Measurements from ENCODE around the gene TMEM255B.
A peak's percentile ranks its signal among the peaks of the same experiment; 100 is the strongest.

TMEM255B gene

GRCh38 chr13:113769106-113769505 lies 10.1 kb downstream of the TMEM255B start:
- DNase-seq = peak; percentile 30

- peak; percentile 22 for DNase-seq
Observed at GRCh38 chr13:113769881-113770280, 10.9 kb downstream of the TMEM255B start.

- peak; percentile 3 for DNase-seq
Observed at GRCh38 chr13:113770441-113770840, 11.4 kb downstream of the TMEM255B start.

- DNase-seq = no peak
Observed at GRCh38 chr13:113770937-113771336, 11.9 kb downstream of the TMEM255B start.

- DNase-seq = no peak
Observed at GRCh38 chr13:113771709-113772331, 12.8 kb downstream of the TMEM255B start.

GRCh38 chr13:113774177-113775107 lies 15.4 kb downstream of the TMEM255B start:
- DNase-seq = no peak

GRCh38 chr13:113775451-113776145 lies 16.6 kb downstream of the TMEM255B start:
- no peak for DNase-seq

GRCh38 chr13:113776231-113777125 lies 17.5 kb downstream of the TMEM255B start:
- DNase-seq = peak; percentile 25

GRCh38 chr13:113777311-113778260 lies 18.6 kb downstream of the TMEM255B start:
- peak; percentile 71 for DNase-seq

GRCh38 chr13:113781571-113781970 lies 22.5 kb downstream of the TMEM255B start:
- no peak for DNase-seq

- no peak for DNase-seq
Observed at GRCh38 chr13:113782472-113782871, 23.4 kb downstream of the TMEM255B start.

- no peak for DNase-seq
Observed at GRCh38 chr13:113783200-113783881, 24.3 kb downstream of the TMEM255B start.

GRCh38 chr13:113783966-113784644 lies 25.1 kb downstream of the TMEM255B start:
- no peak for DNase-seq

- peak; percentile 34 for DNase-seq
Observed at GRCh38 chr13:113784645-113785024, 25.6 kb downstream of the TMEM255B start.

- DNase-seq = peak; percentile 41
Observed at GRCh38 chr13:113785051-113786010, 26.3 kb downstream of the TMEM255B start.

- DNase-seq = peak; percentile 31
Observed at GRCh38 chr13:113786262-113786841, 27.3 kb downstream of the TMEM255B start.

- DNase-seq = peak; percentile 18
Observed at GRCh38 chr13:113787694-113788093, 28.7 kb downstream of the TMEM255B start.

- peak; percentile 37 for DNase-seq
Observed at GRCh38 chr13:113788413-113789135, 29.5 kb downstream of the TMEM255B start.

All from right forelimb (tissue), 1 donor.